ENCODE data around the gene TMEM61. TPM values are rescaled to one million over a fixed set of nuclear protein-coding genes. Genes with fewer than 3 reads are reported as not detected.

TMEM61 gene
- total RNA-seq, 1 donor from 2014 or later: not detected

GRCh38 chr1:54994355-54994990 is 14.0 kb downstream of the TMEM61 start:
- no peak overlapping the region for H3K4me3 Mint-ChIP-seq (ENCODE audit: unreplicated experiment)
- peak; percentile 54 for DNase-seq (ENCODE audit: low spot score)
- H3K9me3 Mint-ChIP-seq (ENCODE audit: low read depth): no peaks in the 10 kb centered on the region
- TF ChIP-seq CTCF (IDR thresholded peaks at IDR 0.05): no peak
- H3K4me1 Mint-ChIP-seq (ENCODE audit: low read depth): peaks cover 9% of the 10 kb centered on the region
- no peak overlapping the region for H3K27ac Mint-ChIP-seq (ENCODE audit: unreplicated experiment)
- peaks cover 23% of the 10 kb centered on the region for H3K27me3 Mint-ChIP-seq (ENCODE audit: low read depth)
- H3K36me3 Mint-ChIP-seq (ENCODE audit: low read depth): no peaks in the 10 kb centered on the region

GRCh38 chr1:54995013-54995760 is 14.8 kb downstream of the TMEM61 start:
- DNase-seq (ENCODE audit: low spot score): no peak
- no peak for TF ChIP-seq CTCF (IDR thresholded peaks at IDR 0.05)
- Mint-ChIP-seq H3K27me3 (ENCODE audit: low read depth) (peaks cover 25% of the 10 kb centered on the region), H3K9me3 (ENCODE audit: low read depth) (no peaks in the 10 kb centered on the region), H3K4me3 (ENCODE audit: unreplicated experiment) (no peak overlapping the region), H3K36me3 (ENCODE audit: low read depth) (no peaks in the 10 kb centered on the region), H3K27ac (ENCODE audit: unreplicated experiment) (no peak overlapping the region), H3K4me1 (ENCODE audit: low read depth) (peaks cover 9% of the 10 kb centered on the region)

GRCh38 chr1:54995835-54996234 is 15.4 kb downstream of the TMEM61 start:
- H3K36me3 Mint-ChIP-seq (ENCODE audit: low read depth): no peaks in the 10 kb centered on the region
- DNase-seq (ENCODE audit: low spot score): no peak
- H3K27me3 Mint-ChIP-seq (ENCODE audit: low read depth): peaks cover 25% of the 10 kb centered on the region
- no peak overlapping the region for H3K27ac Mint-ChIP-seq (ENCODE audit: unreplicated experiment)
- H3K9me3 Mint-ChIP-seq (ENCODE audit: low read depth): no peaks in the 10 kb centered on the region
- no peak overlapping the region for H3K4me3 Mint-ChIP-seq (ENCODE audit: unreplicated experiment)
- H3K4me1 Mint-ChIP-seq (ENCODE audit: low read depth): peaks cover 9% of the 10 kb centered on the region
- TF ChIP-seq CTCF (IDR thresholded peaks at IDR 0.05): no peak

DNA sequence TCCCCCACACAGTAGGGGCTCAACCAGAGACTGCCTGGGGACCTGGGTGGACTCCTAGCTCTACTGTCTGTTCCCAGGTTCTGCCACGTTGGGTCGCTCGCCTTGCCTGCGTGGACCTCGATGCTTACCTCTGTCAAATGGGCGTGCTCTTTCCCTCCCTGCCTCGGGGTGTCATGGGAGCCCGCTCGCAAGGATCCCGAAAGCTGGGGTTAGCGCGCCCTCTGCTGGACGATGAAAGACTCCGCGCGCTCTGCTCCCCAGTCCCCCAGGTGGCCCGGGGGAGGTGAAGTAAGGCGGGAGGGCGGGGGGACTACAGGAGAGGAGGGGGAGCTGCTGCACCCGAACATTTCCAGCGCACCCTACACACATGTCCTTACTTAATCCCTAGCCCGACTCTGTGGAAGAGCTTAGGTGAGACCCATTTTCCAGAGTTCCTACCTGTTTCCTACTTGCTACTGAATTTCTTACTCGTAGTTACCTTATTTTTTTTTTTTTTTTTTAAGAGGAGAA is 16.0 kb downstream of the TMEM61 start:
- TF ChIP-seq CTCF (IDR thresholded peaks at IDR 0.05): peak; percentile 94
- Mint-ChIP-seq H3K4me3 (ENCODE audit: unreplicated experiment) (peak overlapping the region; percentile 31), H3K27me3 (ENCODE audit: low read depth) (peaks cover 25% of the 10 kb centered on the region), H3K4me1 (ENCODE audit: low read depth) (peaks cover 9% of the 10 kb centered on the region), H3K27ac (ENCODE audit: unreplicated experiment) (no peak overlapping the region), H3K9me3 (ENCODE audit: low read depth) (no peaks in the 10 kb centered on the region), H3K36me3 (ENCODE audit: low read depth) (no peaks in the 10 kb centered on the region)
- peak; percentile 75 for DNase-seq (ENCODE audit: low spot score)

- Mint-ChIP-seq H3K4me3 (ENCODE audit: unreplicated experiment) (peak overlapping the region; percentile 31), H3K9me3 (ENCODE audit: low read depth) (no peaks in the 10 kb centered on the region), H3K27me3 (ENCODE audit: low read depth) (peaks cover 25% of the 10 kb centered on the region), H3K4me1 (ENCODE audit: low read depth) (peaks cover 9% of the 10 kb centered on the region), H3K36me3 (ENCODE audit: low read depth) (no peaks in the 10 kb centered on the region), H3K27ac (ENCODE audit: unreplicated experiment) (no peak overlapping the region)
- no peak for DNase-seq (ENCODE audit: low spot score)
- no peak for TF ChIP-seq CTCF (IDR thresholded peaks at IDR 0.05)
Measured at GRCh38 chr1:54996869-54997710, 16.7 kb downstream of the TMEM61 start.
